ENCODE results near the gene THUMPD3.

The THUMPD3 gene

DNA sequence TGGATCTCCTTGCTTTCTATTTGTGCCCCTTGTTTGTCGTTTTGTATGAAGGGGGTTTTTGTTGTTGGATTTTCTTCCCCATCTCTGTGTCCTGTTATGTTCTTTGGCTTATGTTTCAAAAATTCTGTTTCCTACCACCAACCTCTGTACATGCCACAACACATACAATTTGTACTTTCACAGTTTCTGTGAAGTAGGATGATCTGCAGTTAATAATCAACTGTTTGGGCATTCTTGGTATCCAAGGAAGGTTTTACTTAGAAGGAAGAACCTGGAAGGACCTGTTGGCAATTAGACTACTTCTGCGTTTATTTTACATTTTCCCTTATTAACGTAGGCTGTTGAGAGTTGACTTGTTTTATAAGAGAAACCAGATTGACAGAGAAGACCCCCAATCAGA is 42.9 kb downstream of the THUMPD3 start:
- Histone ChIP-seq H3K18ac (ENCODE audit: low read length) (no peak overlapping the region), H4K12ac (ENCODE audit: low read depth, low read length) (no peak overlapping the region), H3K79me2 (ENCODE audit: control insufficient read depth, insufficient read depth, low read length, poor library complexity) (peaks cover 12% of the 10 kb centered on the region), H3K36me3 (ENCODE audit: control insufficient read depth in 1 of 2, insufficient read depth in 2 of 2, low read length in 2 of 2) (no peaks in the 10 kb centered on the region), H2AFZ (ENCODE audit: insufficient read depth, low read length, poor library complexity) (no peak overlapping the region), H3K9me3 (ENCODE audit: insufficient read depth, low read depth, low read length) (no peaks in the 10 kb centered on the region), H3K9ac (ENCODE audit: low read length) (no peak overlapping the region), H3K79me1 (ENCODE audit: low read length) (no peaks in the 10 kb centered on the region), H3K27ac (ENCODE audit: low read depth, low read length) (no peak overlapping the region), H2BK12ac (ENCODE audit: low read length) (no peak overlapping the region), H2BK120ac (ENCODE audit: insufficient read depth, low read length, poor library complexity) (no peak overlapping the region), H3K4ac (ENCODE audit: low read depth, low read length) (peak overlapping the region; percentile 75), H3K4me1 (ENCODE audit: control insufficient read depth in 1 of 2, insufficient read depth in 2 of 2, low read length in 2 of 2) (peaks cover 0 to 4% of the 10 kb centered on the region in 2 experiments), H2BK5ac (ENCODE audit: low read depth, low read length, poor library complexity) (no peak overlapping the region), H3K4me2 (ENCODE audit: low read length) (no peak overlapping the region), H2AK5ac (ENCODE audit: low read length) (no peak overlapping the region), H3K4me3 (ENCODE audit: low read depth, low read length) (no peak overlapping the region), H3K27me3 (ENCODE audit: insufficient read depth, low read length) (no peaks in the 10 kb centered on the region), H4K8ac (ENCODE audit: low read depth, low read length) (no peak overlapping the region), H3K14ac (ENCODE audit: low read length) (no peak overlapping the region), H4K91ac (ENCODE audit: low read depth, low read length) (no peak overlapping the region), H3K23ac (ENCODE audit: low read length) (no peak overlapping the region)
- DNase-seq, result no peak
- no CpG with 5 or more reads among the region's 3 CpGs for WGBS (ENCODE audit: extremely low coverage, insufficient coverage, insufficient read length)

DNA sequence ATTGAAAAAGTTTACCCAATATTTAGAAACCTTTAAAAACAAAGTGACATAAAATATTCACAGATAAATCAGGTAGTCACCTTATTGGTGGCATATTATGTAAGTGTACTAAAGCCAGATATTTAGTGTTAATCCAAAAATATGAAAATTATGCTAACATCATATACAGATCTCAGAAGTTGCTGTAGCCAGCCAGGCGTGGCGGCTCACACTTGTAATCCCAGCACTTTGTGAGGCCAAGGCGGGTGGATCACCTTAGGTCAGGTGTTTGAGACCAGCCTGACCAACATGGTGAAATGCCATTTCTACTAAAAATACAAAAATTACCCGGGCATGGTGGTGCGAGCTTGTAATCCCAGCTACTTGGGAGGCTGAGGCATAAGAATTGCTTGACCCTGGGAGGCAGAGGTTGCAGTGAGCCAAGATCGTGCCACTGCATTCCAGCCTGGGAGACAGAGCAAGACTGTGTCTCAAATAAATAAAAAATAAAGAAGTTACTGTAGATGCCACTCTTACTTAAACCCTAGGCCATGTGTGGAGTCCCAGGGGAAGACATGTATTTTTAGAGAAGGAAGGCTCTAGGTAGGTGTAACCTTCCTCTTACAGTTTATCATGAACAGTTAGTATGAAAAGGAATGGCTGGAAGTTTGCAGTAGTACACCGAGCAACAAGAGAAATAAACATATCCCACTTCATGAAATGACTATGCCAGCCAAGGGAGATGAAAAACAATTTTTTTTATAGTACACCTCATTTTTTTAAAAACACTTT is 44.2 kb downstream of the THUMPD3 start:
- no peak overlapping the region for H3K4me2 ChIP-seq (ENCODE audit: low read length)
- H2AFZ ChIP-seq (ENCODE audit: insufficient read depth, low read length, poor library complexity), result no peak overlapping the region
- H3K4ac ChIP-seq (ENCODE audit: low read depth, low read length), result peak overlapping the region; percentile 90
- no peak overlapping the region for H3K18ac ChIP-seq (ENCODE audit: low read length)
- no peak overlapping the region for H3K9ac ChIP-seq (ENCODE audit: low read length)
- H2AK5ac ChIP-seq (ENCODE audit: low read length), result no peak overlapping the region
- peaks cover 15% of the 10 kb centered on the region for H3K79me2 ChIP-seq (ENCODE audit: control insufficient read depth, insufficient read depth, low read length, poor library complexity)
- no peaks in the 10 kb centered on the region for H3K79me1 ChIP-seq (ENCODE audit: low read length)
- H3K27me3 ChIP-seq (ENCODE audit: insufficient read depth, low read length), result no peaks in the 10 kb centered on the region
- no peak overlapping the region for H4K12ac ChIP-seq (ENCODE audit: low read depth, low read length)
- no peak overlapping the region for H2BK5ac ChIP-seq (ENCODE audit: low read depth, low read length, poor library complexity)
- H3K9me3 ChIP-seq (ENCODE audit: insufficient read depth, low read depth, low read length), result no peaks in the 10 kb centered on the region
- no peak overlapping the region for H4K91ac ChIP-seq (ENCODE audit: low read depth, low read length)
- no peak overlapping the region for H3K27ac ChIP-seq (ENCODE audit: low read depth, low read length)
- no CpG with 5 or more reads among the region's 7 CpGs for WGBS (ENCODE audit: extremely low coverage, insufficient coverage, insufficient read length)
- H3K23ac ChIP-seq (ENCODE audit: low read length), result no peak overlapping the region
- DNase-seq, result no peak
- no peak overlapping the region for H3K14ac ChIP-seq (ENCODE audit: low read length)
- H4K8ac ChIP-seq (ENCODE audit: low read depth, low read length), result no peak overlapping the region
- no peak overlapping the region for H3K4me3 ChIP-seq (ENCODE audit: low read depth, low read length)
- no peak overlapping the region for H2BK12ac ChIP-seq (ENCODE audit: low read length)
- no peaks in the 10 kb centered on the region for H3K36me3 ChIP-seq (ENCODE audit: control insufficient read depth in 1 of 2, insufficient read depth in 2 of 2, low read length in 2 of 2)
- no peak overlapping the region for H2BK120ac ChIP-seq (ENCODE audit: insufficient read depth, low read length, poor library complexity)
- H3K4me1 ChIP-seq (ENCODE audit: control insufficient read depth in 1 of 2, insufficient read depth in 2 of 2, low read length in 2 of 2), result peaks cover 0 to 4% of the 10 kb centered on the region in 2 experiments

DNA sequence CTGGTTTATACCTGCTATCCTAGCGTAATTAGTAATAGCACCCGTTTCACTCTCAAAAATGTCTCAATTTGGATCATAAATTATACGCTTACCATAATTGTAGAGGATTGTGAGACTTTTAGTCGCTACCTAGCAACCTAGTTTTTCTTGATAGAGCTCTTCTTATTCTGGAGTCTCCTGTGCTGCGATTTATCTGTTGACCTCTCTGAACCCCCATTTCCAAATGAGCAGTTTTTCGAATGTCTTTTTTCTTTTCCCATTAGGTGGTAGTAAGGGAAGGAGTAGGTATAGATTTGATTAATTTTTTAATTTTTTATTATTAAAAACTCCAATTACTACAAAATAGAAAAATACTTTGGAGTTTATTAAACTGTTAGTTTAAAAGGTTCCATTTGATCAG is 45.2 kb downstream of the THUMPD3 start:
- H3K27me3 ChIP-seq (ENCODE audit: insufficient read depth, low read length), result no peaks in the 10 kb centered on the region
- peaks cover 17% of the 10 kb centered on the region for H3K79me2 ChIP-seq (ENCODE audit: control insufficient read depth, insufficient read depth, low read length, poor library complexity)
- H3K4me2 ChIP-seq (ENCODE audit: low read length), result no peak overlapping the region
- DNase-seq, result no peak
- H2BK120ac ChIP-seq (ENCODE audit: insufficient read depth, low read length, poor library complexity), result no peak overlapping the region
- no peaks in the 10 kb centered on the region for H3K36me3 ChIP-seq (ENCODE audit: control insufficient read depth in 1 of 2, insufficient read depth in 2 of 2, low read length in 2 of 2)
- peak overlapping the region; percentile 89 for H3K4ac ChIP-seq (ENCODE audit: low read depth, low read length)
- H3K79me1 ChIP-seq (ENCODE audit: low read length), result no peaks in the 10 kb centered on the region
- no peak overlapping the region for H3K4me3 ChIP-seq (ENCODE audit: low read depth, low read length)
- H2BK5ac ChIP-seq (ENCODE audit: low read depth, low read length, poor library complexity), result no peak overlapping the region
- H2BK12ac ChIP-seq (ENCODE audit: low read length), result no peak overlapping the region
- H4K91ac ChIP-seq (ENCODE audit: low read depth, low read length), result no peak overlapping the region
- H3K18ac ChIP-seq (ENCODE audit: low read length), result no peak overlapping the region
- WGBS (ENCODE audit: extremely low coverage, insufficient coverage, insufficient read length), result no CpG with 5 or more reads among the region's 6 CpGs
- no peaks in the 10 kb centered on the region for H3K9me3 ChIP-seq (ENCODE audit: insufficient read depth, low read depth, low read length)
- no peak overlapping the region for H2AK5ac ChIP-seq (ENCODE audit: low read length)
- no peak overlapping the region for H2AFZ ChIP-seq (ENCODE audit: insufficient read depth, low read length, poor library complexity)
- no peak overlapping the region for H3K23ac ChIP-seq (ENCODE audit: low read length)
- H3K9ac ChIP-seq (ENCODE audit: low read length), result no peak overlapping the region
- peaks cover 0 to 3% of the 10 kb centered on the region in 2 experiments for H3K4me1 ChIP-seq (ENCODE audit: control insufficient read depth in 1 of 2, insufficient read depth in 2 of 2, low read length in 2 of 2)
- H3K27ac ChIP-seq (ENCODE audit: low read depth, low read length), result no peak overlapping the region
- no peak overlapping the region for H4K12ac ChIP-seq (ENCODE audit: low read depth, low read length)
- H3K14ac ChIP-seq (ENCODE audit: low read length), result no peak overlapping the region
- H4K8ac ChIP-seq (ENCODE audit: low read depth, low read length), result no peak overlapping the region

DNA sequence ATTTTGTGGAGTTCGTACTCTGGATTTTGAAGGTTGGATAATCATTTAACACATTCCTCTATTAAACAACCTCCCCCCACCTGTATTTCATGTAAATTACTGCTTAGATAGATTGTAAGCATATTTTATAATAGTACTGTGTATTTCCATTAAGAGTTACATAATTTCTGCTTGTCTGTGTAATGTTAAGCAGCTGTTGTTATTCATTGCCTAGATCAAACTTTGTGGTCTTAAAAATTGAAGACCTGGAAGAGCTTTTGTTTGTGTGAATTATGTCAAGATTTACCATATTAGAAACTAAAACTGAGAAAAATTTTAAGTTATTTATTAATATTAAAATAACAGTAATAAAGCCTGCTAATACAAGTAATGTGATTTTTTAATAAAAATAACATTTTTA is 45.7 kb downstream of the THUMPD3 start:
- Histone ChIP-seq H4K12ac (ENCODE audit: low read depth, low read length) (no peak overlapping the region), H3K18ac (ENCODE audit: low read length) (no peak overlapping the region), H3K4ac (ENCODE audit: low read depth, low read length) (no peak overlapping the region), H3K4me2 (ENCODE audit: low read length) (no peak overlapping the region), H3K4me1 (ENCODE audit: control insufficient read depth in 1 of 2, insufficient read depth in 2 of 2, low read length in 2 of 2) (peaks cover 0 to 3% of the 10 kb centered on the region in 2 experiments), H4K8ac (ENCODE audit: low read depth, low read length) (no peak overlapping the region), H2AFZ (ENCODE audit: insufficient read depth, low read length, poor library complexity) (no peak overlapping the region), H3K4me3 (ENCODE audit: low read depth, low read length) (no peak overlapping the region), H3K14ac (ENCODE audit: low read length) (no peak overlapping the region), H2BK5ac (ENCODE audit: low read depth, low read length, poor library complexity) (no peak overlapping the region), H3K9ac (ENCODE audit: low read length) (no peak overlapping the region), H3K79me2 (ENCODE audit: control insufficient read depth, insufficient read depth, low read length, poor library complexity) (peaks cover 18% of the 10 kb centered on the region), H3K23ac (ENCODE audit: low read length) (no peak overlapping the region), H3K9me3 (ENCODE audit: insufficient read depth, low read depth, low read length) (no peaks in the 10 kb centered on the region), H3K27ac (ENCODE audit: low read depth, low read length) (no peak overlapping the region), H2AK5ac (ENCODE audit: low read length) (no peak overlapping the region), H3K36me3 (ENCODE audit: control insufficient read depth in 1 of 2, insufficient read depth in 2 of 2, low read length in 2 of 2) (no peaks in the 10 kb centered on the region), H3K27me3 (ENCODE audit: insufficient read depth, low read length) (no peaks in the 10 kb centered on the region), H2BK120ac (ENCODE audit: insufficient read depth, low read length, poor library complexity) (no peak overlapping the region), H2BK12ac (ENCODE audit: low read length) (no peak overlapping the region), H4K91ac (ENCODE audit: low read depth, low read length) (no peak overlapping the region), H3K79me1 (ENCODE audit: low read length) (no peaks in the 10 kb centered on the region)
- WGBS (ENCODE audit: extremely low coverage, insufficient coverage, insufficient read length), result no CpG with 5 or more reads among the region's 1 CpG
- no peak for DNase-seq
